ENCODE measurements around the gene CPSF4.
A peak's percentile ranks its signal among the peaks of the same experiment; 100 is the strongest.

The CPSF4 gene

GRCh38 chr7:99504603-99505323 lies 66.0 kb downstream of the CPSF4 start, which contains the start of gene ZKSCAN5:
TSS of gene ZKSCAN5 (plus strand) at chr7:99504662. CDS start at chr7:99506045, 1,383 bp downstream.
- peak within 1 kb of the TSS; percentile 96 for H3K27ac Mint-ChIP-seq
- H3K36me3 Mint-ChIP-seq (ENCODE audit: low read depth): peaks cover 22% of the 10 kb centered on the region
- peak within 1 kb of the TSS; percentile 96 for H3K4me3 Mint-ChIP-seq
- no peaks in the 10 kb centered on the region for H3K27me3 Mint-ChIP-seq (ENCODE audit: low read depth)
- H3K4me1 Mint-ChIP-seq (ENCODE audit: low read depth): peaks cover 20% of the 10 kb centered on the region
- H3K9me3 Mint-ChIP-seq: peaks cover 3% of the 10 kb centered on the region

DNA sequence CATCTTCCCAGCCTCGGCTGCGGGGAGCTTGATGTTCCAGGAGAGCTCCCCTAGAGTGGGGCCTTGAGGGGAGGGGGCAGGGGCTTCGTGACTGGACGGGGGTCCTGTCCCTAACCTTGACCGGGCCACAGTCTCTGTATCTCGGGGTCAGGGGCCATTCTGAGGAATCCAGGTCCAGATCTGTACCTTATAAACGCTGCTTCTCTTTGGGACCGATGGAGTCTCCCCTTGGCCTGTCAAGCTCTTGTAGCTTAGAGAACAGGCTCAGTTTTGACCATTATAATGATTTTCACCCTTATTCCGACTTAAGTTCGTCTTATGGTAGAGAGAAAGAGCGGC lies 66.5 kb downstream of the CPSF4 start:
- Mint-ChIP-seq H3K27me3 (ENCODE audit: low read depth) (no peaks in the 10 kb centered on the region), H3K9me3 (peaks cover 3% of the 10 kb centered on the region), H3K36me3 (ENCODE audit: low read depth) (peaks cover 19% of the 10 kb centered on the region), H3K27ac (peak overlapping the region; percentile 96), H3K4me1 (ENCODE audit: low read depth) (peaks cover 20% of the 10 kb centered on the region), H3K4me3 (peak overlapping the region; percentile 96)

Data from T-helper 1 cell treated with Interleukin-12 subunit alpha and Interleukin-12 subunit beta and Interleukin-4 antibody, amounts not matched to agents 30 μg/mL and 1 μg/mL, for 36 hours (primary cell).